MCF 10A (cell line): ENCODE measurements around the gene HK1. TPM values are rescaled to one million over a fixed set of nuclear protein-coding genes. Genes with fewer than 3 reads are reported as not detected.
A peak's percentile ranks its signal among the peaks of the same experiment; 100 is the strongest.

Experiments
- BruUV-seq: library from RNA; stranded (reverse); fragments of 400-500 nt; replicated peaks from 2 replicates; lab custom pipeline; 2021; lab: Mats Ljungman, UMichigan
- CTCF ChIA-PET: fragments of 300-600 bp; sonication (Branson Sonifier 250); formaldehyde crosslinking; extraction: SDS; loops from one replicate; lab custom pipeline; 2021; ENCODE audit warnings: antibody characterized with exemption, inconsistent platforms; lab: Yijun Ruan, JAX
- POLR2A ChIA-PET: fragments of 300-600, 350-650 bp; sonication (Branson Sonifier 250); formaldehyde crosslinking; extraction: SDS; loops from one replicate; lab custom pipeline; 2020; ENCODE audit warnings: antibody characterized with exemption, inconsistent platforms; lab: Yijun Ruan, JAX
- DNase-seq: peaks from one replicate; pipeline ENCODE4 v3.0.0-alpha.2; 2018; ENCODE audit not compliant: unreplicated experiment
- H3K27ac Mint-ChIP-seq: one replicate; pipeline ENCODE4 v1.8.0; 2022; ENCODE audit warnings: mild to moderate bottlenecking, low read depth, mixed read lengths; ENCODE audit not compliant: unreplicated experiment
- H3K27me3 Mint-ChIP-seq: one replicate; pipeline ENCODE4 v1.8.0; 2022; ENCODE audit warnings: mixed read lengths; ENCODE audit not compliant: insufficient read depth, unreplicated experiment
- H3K36me3 Mint-ChIP-seq: one replicate; pipeline ENCODE4 v1.8.0; 2022; ENCODE audit warnings: mild to moderate bottlenecking, moderate library complexity, mixed read lengths; ENCODE audit not compliant: insufficient read depth, unreplicated experiment
- H3K4me1 Mint-ChIP-seq: one replicate; pipeline ENCODE4 v1.8.0; 2022; ENCODE audit warnings: mixed read lengths; ENCODE audit not compliant: insufficient read depth, unreplicated experiment
- H3K4me3 Mint-ChIP-seq: one replicate; pipeline ENCODE4 v1.8.0; 2022; ENCODE audit warnings: mild to moderate bottlenecking, moderate library complexity, mixed read lengths; ENCODE audit not compliant: unreplicated experiment
- H3K9me3 Mint-ChIP-seq: one replicate; pipeline ENCODE4 v1.8.0; 2022; ENCODE audit warnings: mixed read lengths; ENCODE audit not compliant: unreplicated experiment
- CTCF ChIP-seq: fragments of 200-600 bp; IDR thresholded peaks from one replicate; pipeline ENCODE4 v1.8.0; 2022; ENCODE audit warnings: antibody characterized with exemption, mild to moderate bottlenecking; ENCODE audit not compliant: unreplicated experiment
- intact Hi-C: fragments of 100-400 bp; cut with micrococcal nuclease; formaldehyde crosslinking; loops from 2 replicates; pipeline ENCODE4 v1.14.1; 2022
- total RNA-seq: library from RNA; stranded (reverse); gene quantifications from 2 replicates; pipeline ENCODE4 v1.2.3, GENCODE V29; 2022

Gene HK1
- total RNA-seq, 1 experiment from 2014 or later, result 134 TPM

- no peak for DNase-seq
- TSS peak; percentile 92 for BruUV-seq
- H3K9me3 Mint-ChIP-seq, result no peaks in the 10 kb centered on the region
- no peak overlapping the region for H3K27ac Mint-ChIP-seq
- ChIA-PET POLR2A (interaction anchor here (0.6 kb wide), 1 partner anchor 999 kb away, joined by 5 read pairs; no protein-coding TSS in a partner anchor), CTCF (no interaction called here)
- peaks cover 61% of the 10 kb centered on the region for H3K36me3 Mint-ChIP-seq
- no peak for TF ChIP-seq CTCF
- no peaks in the 10 kb centered on the region for H3K27me3 Mint-ChIP-seq
- H3K4me1 Mint-ChIP-seq, result peaks cover 5% of the 10 kb centered on the region
- no peak overlapping the region for H3K4me3 Mint-ChIP-seq
- intact Hi-C loops, result no loop called here
Observed at GRCh38 chr10:69401416-69401815, 123.1 kb downstream of the HK1 start.

- intact Hi-C loops, result no loop called here
- H3K27me3 Mint-ChIP-seq, result no peaks in the 10 kb centered on the region
- no TSS peak for BruUV-seq
- H3K27ac Mint-ChIP-seq, result no peak overlapping the region
- no peak overlapping the region for H3K4me3 Mint-ChIP-seq
- ChIA-PET CTCF (interaction anchor here (2.0 to 2.3 kb wide), 2 partner anchors 10 to 164 kb away, joined by 5 to 11 read pairs; no protein-coding TSS in a partner anchor), POLR2A (interaction anchor here (1.2 kb wide), 1 partner anchor 42 kb away, joined by 3 read pairs; no protein-coding TSS in a partner anchor)
- no peak for TF ChIP-seq CTCF
- no peak for DNase-seq
- peaks cover 53% of the 10 kb centered on the region for H3K36me3 Mint-ChIP-seq
- H3K9me3 Mint-ChIP-seq, result no peaks in the 10 kb centered on the region
- peaks cover 10% of the 10 kb centered on the region for H3K4me1 Mint-ChIP-seq
Observed at GRCh38 chr10:69402386-69402785, 124.1 kb downstream of the HK1 start.

GRCh38 chr10:69403066-69403465, 124.8 kb downstream of the HK1 start:
- no TSS peak for BruUV-seq
- no peak for TF ChIP-seq CTCF
- ChIA-PET CTCF (interaction anchor here (2.0 to 2.3 kb wide), 2 partner anchors 10 to 165 kb away, joined by 5 to 11 read pairs; no protein-coding TSS in a partner anchor), POLR2A (interaction anchor here (1.2 to 1.3 kb wide), 2 partner anchors 43 to 191 kb away, joined by 3 to 5 read pairs; no protein-coding TSS in a partner anchor)
- no peak for DNase-seq
- H3K27me3 Mint-ChIP-seq, result no peaks in the 10 kb centered on the region
- intact Hi-C loops, result no loop called here
- H3K27ac Mint-ChIP-seq, result no peak overlapping the region
- no peak overlapping the region for H3K4me3 Mint-ChIP-seq
- H3K4me1 Mint-ChIP-seq, result peaks cover 10% of the 10 kb centered on the region
- peaks cover 50% of the 10 kb centered on the region for H3K36me3 Mint-ChIP-seq
- H3K9me3 Mint-ChIP-seq, result no peaks in the 10 kb centered on the region

- Mint-ChIP-seq H3K36me3 (peaks cover 49% of the 10 kb centered on the region), H3K27ac (no peak overlapping the region), H3K4me1 (peaks cover 15% of the 10 kb centered on the region), H3K9me3 (no peaks in the 10 kb centered on the region), H3K4me3 (no peak overlapping the region), H3K27me3 (no peaks in the 10 kb centered on the region)
- ChIA-PET CTCF (interaction anchor here (2.0 to 2.3 kb wide), 2 partner anchors 11 to 165 kb away, joined by 5 to 11 read pairs; no protein-coding TSS in a partner anchor), POLR2A (interaction anchor here (1.2 to 1.3 kb wide), 2 partner anchors 44 to 191 kb away, joined by 3 to 5 read pairs; no protein-coding TSS in a partner anchor)
- TF ChIP-seq CTCF, result no peak
- DNase-seq, result no peak
- no TSS peak for BruUV-seq
- intact Hi-C loops, result no loop called here
Observed at GRCh38 chr10:69403519-69403918, 125.2 kb downstream of the HK1 start.
